ENCODE results near the gene SERGEF.

- no peak for TF ChIP-seq GATA2 (IDR thresholded peaks at IDR 0.05; ENCODE audit: low read depth, low read length)
- TF ChIP-seq GATA3 (IDR thresholded peaks at IDR 0.05; ENCODE audit: low read depth, low read length): no peak
Measured at GRCh38 chr11:17768547-17768946, 244.3 kb downstream of the SERGEF start.

Measured in SH-SY5Y (cell line).